K562 (cell line): ENCODE results near the gene CUTA. TPM values are rescaled to one million over a fixed set of nuclear protein-coding genes. Genes with fewer than 3 reads are reported as not detected.

Experiments used
- ARID4B ChIP-seq: sonication (generic); formaldehyde crosslinking; IDR thresholded peaks from 2 replicates; pipeline ENCODE4 v1.8.0; 2022; ENCODE audit warnings: mild to moderate bottlenecking, missing genetic modification reagents
- TFAP4 ChIP-seq: sonication (generic); formaldehyde crosslinking; IDR thresholded peaks from 2 replicates; pipeline ENCODE4 v1.8.0; 2022; ENCODE audit warnings: missing genetic modification reagents, mild to moderate bottlenecking, moderate library complexity, borderline replicate concordance
- ZNF740 ChIP-seq, 3 experiments: fragments of 200-800 bp in 1 of 3; sonication (Bioruptor generic) in 1 of 3; sonication (generic) in 1 of 3; formaldehyde crosslinking in 1 of 3; IDR thresholded peaks; 2 replicates each; pipeline versions ENCODE4 v1.6.1 to v1.8.0; 2016 to 2022; ENCODE audit warnings: mild to moderate bottlenecking in 2 of 3, missing compliant biosample characterization in 2 of 3, missing genetic modification characterization in 2 of 3, missing genetic modification reagents in 1 of 3
- polyA plus RNA-seq, 8 experiments: library from polyadenylated mRNA; depleted of rRNA in 4 of 8; stranded (reverse) in 5 of 8; unstranded in 3 of 8; fragments of >200 nt; fragmentation: Nextera tagmentation in 2 of 8; fragmentation: Illumina TruSeq in 1 of 8; extraction: Ambion mirVana in 2 of 8; extraction: Trizol in 1 of 8; gene quantifications; 2 replicates each; pipeline versions ENCODE4 v1.2.1 to v1.2.3, GENCODE V29; 2011 to 2014; ENCODE audit warnings: inconsistent platforms in 1 of 8, missing spikeins in 1 of 8
- total RNA-seq, 7 experiments: library from RNA; depleted of rRNA in 6 of 7; stranded (reverse); fragments of >200 nt in 6 of 7; fragmentation: Illumina TruSeq in 2 of 7; extraction: Trizol in 2 of 7; gene quantifications; 2 replicates each; pipeline versions ENCODE4 v1.2.1 to v1.2.3, GENCODE V29; 2011 to 2021; ENCODE audit warnings: low replicate concordance in 1 of 7

The CUTA gene
- total and polyA plus RNA-seq, 9 of the 15 experiments (the other 6 are each of a cell fraction or from before 2014, with no cell fraction given): 166 to 682 (median 310) TPM

GRCh38 chr6:33430991-33431879 is 13.3 kb upstream of the CUTA start (continued):
- TF ChIP-seq ZNF740 (CRISPR knock-in tag; IDR thresholded peaks at IDR 0.05) (peak; percentile 98), ZNF740 (tag; IDR thresholded peaks at IDR 0.05) (peak in 1 of 2 experiments; percentile 90; a peak in 2 of 4 replicates), TFAP4 (peak; percentile 52; the same call in 1 of the 2 replicates), ARID4B (peak; percentile 38; the same call in 1 of the 2 replicates)
